GM19023 (cell line): Measurements from ENCODE around the gene KLHDC4.
"Not testable (repeated sequence)": the region's sequence is repeated elsewhere in the genome, so short reads cannot be mapped to it uniquely, and the experiment has no call there.

Experiments
- ATAC-seq: cut with Tn5 transposase; IDR thresholded peaks from one replicate; pipeline ENCODE4 v1.9.1; 2021; ENCODE audit warnings: mild to moderate bottlenecking, moderate library complexity; ENCODE audit not compliant: unreplicated experiment

KLHDC4 gene

GRCh38 chr16:87686697-87687096 lies 79.1 kb downstream of the KLHDC4 start:
- ATAC-seq: no peak

GRCh38 chr16:87685766-87686165 lies 80.0 kb downstream of the KLHDC4 start:
- ATAC-seq: no peak

- ATAC-seq: no peak
Observed at GRCh38 chr16:87685405-87685755, 80.4 kb downstream of the KLHDC4 start.

GRCh38 chr16:87684711-87685404 lies 80.9 kb downstream of the KLHDC4 start:
- ATAC-seq: no peak

- ATAC-seq: no peak
Observed at GRCh38 chr16:87684106-87684677, 81.6 kb downstream of the KLHDC4 start.

GRCh38 chr16:87682852-87683399 lies 82.9 kb downstream of the KLHDC4 start:
- ATAC-seq: no peak

- ATAC-seq: no peak
Observed at GRCh38 chr16:87681981-87682570, 83.7 kb downstream of the KLHDC4 start.

- ATAC-seq: not testable (repeated sequence)
Observed at GRCh38 chr16:87681051-87681602, 84.7 kb downstream of the KLHDC4 start.

GRCh38 chr16:87680272-87680644 lies 85.5 kb downstream of the KLHDC4 start:
- ATAC-seq: no peak

- no peak for ATAC-seq
Observed at GRCh38 chr16:87679593-87680271, 86.1 kb downstream of the KLHDC4 start.

GRCh38 chr16:87678618-87679017 lies 87.2 kb downstream of the KLHDC4 start:
- ATAC-seq: no peak

GRCh38 chr16:87677830-87678229 lies 88.0 kb downstream of the KLHDC4 start:
- ATAC-seq: no peak

- ATAC-seq: no peak
Observed at GRCh38 chr16:87675111-87675719, 90.6 kb downstream of the KLHDC4 start.

- ATAC-seq: no peak
Observed at GRCh38 chr16:87674419-87674818, 91.4 kb downstream of the KLHDC4 start.

- no peak for ATAC-seq
Observed at GRCh38 chr16:87671715-87672270, 94.0 kb downstream of the KLHDC4 start.

GRCh38 chr16:87671221-87671620 lies 94.6 kb downstream of the KLHDC4 start:
- no peak for ATAC-seq

- ATAC-seq: no peak
Observed at GRCh38 chr16:87669672-87670071, 96.1 kb downstream of the KLHDC4 start.

- no peak for ATAC-seq
Observed at GRCh38 chr16:87667946-87668345, 97.8 kb downstream of the KLHDC4 start.

GRCh38 chr16:87667443-87667842 lies 98.3 kb downstream of the KLHDC4 start:
- no peak for ATAC-seq

- no peak for ATAC-seq
Observed at GRCh38 chr16:87666919-87667318, 98.9 kb downstream of the KLHDC4 start.

GRCh38 chr16:87665193-87665592 lies 100.6 kb downstream of the KLHDC4 start:
- ATAC-seq: no peak
